GM18511 (cell line): ENCODE measurements around the gene CTR9.

Experiments
- ATAC-seq: cut with Tn5 transposase; IDR thresholded peaks from one replicate; pipeline ENCODE4 v1.9.1; 2021; ENCODE audit warnings: mild to moderate bottlenecking, moderate library complexity; ENCODE audit not compliant: unreplicated experiment

Gene CTR9

DNA sequence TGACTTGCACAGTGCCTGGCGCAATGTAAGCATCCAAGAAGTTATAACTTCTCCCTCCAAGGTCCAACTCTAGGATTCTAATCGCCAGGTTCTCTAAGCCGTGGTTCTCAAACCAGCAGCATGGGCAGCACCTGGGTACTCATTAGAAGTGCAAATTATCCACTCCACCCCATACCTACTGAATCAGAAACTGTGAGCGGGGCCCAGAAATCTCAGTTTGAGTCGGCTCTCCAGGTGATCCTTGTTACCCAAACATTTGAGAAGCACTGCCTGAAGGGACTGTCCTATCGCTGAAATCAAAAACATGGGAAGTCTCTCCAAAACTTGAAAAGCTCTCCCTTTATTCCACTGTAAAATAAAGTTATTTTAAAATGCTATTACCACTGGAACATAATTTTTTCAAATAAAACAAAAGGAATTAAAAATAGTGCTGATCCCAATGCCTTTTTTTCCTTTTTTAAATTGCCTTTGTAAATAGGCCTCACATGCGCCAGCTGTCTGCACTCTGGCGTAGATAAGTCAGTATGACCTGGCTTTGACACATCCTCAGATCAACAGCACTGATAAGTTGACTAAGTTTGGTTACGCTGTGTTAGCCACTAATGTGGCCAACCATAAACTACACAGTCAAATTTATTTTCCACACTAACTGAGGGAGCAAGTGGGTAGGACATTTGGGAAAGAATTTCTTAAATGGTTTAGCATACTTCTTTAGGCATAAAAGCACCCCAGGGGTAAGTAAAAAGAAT, 8.4 kb upstream of the CTR9 start:
- ATAC-seq, result no peak

DNA sequence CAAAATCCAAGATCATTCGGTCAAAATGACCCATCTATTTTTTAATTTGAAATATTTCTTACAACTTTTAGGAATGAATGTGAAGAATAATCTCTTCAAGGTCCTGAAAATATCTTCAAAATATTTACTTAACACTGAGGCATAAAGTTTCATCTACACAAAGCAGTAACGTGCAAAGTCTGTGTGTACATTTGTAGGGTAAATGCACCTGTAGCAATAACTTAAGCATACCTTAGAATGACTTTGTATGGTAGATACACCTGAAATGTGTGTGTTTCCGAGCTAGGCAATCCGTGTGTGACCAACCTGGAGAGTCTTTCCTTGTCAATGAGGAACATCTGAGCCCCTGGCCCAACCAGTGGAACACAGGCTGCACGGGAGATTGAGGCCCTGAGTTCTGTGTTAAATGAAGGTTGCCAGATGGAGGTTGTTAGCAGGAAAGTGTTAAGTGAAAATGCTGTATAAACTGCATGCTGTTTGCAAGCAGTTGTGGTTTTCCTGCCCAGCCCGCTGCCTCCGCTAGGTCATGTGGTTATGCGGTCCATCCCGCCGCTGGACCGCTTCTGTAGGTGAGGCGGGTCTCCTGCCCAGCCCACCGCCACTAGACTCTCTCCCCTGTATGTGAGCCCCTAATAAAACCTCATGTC, 7.6 kb upstream of the CTR9 start:
- peak; percentile 55 for ATAC-seq

DNA sequence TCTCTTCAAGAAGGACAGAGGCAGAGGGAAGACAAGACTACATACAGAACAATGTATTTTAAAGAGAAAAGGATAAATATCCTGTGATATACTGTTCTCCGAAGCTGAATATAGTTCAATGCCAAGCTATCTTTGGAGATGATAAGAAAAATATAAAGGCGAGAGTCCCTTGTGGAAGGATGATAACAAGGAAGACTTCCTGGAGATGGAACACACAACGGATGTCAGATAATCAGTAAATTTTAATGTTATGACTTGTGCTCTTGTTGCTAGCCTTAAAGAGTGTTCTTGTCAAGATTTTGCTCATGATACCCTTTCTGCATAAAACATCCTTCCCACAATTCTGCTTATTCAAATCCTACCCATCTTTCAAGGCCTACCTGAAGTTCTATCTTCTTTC, 6.8 kb upstream of the CTR9 start:
- no peak for ATAC-seq

DNA sequence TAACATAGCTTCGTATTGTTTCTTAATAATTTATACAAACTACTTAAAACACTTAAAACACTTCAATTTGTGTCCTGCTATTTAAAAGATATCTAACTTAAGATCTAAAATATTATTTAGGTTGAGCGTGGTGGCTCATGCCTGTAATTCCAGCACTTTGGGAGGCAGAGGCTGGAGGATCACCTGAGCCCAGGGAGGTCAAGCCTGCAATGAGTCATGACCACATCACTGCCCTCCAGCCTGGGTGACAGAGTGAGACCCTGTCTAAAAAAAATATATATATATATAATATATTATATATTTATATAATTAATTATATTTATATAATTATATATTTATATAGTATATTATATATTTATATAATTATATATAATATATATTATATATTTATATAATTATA, 4.2 kb upstream of the CTR9 start:
- no peak for ATAC-seq

DNA sequence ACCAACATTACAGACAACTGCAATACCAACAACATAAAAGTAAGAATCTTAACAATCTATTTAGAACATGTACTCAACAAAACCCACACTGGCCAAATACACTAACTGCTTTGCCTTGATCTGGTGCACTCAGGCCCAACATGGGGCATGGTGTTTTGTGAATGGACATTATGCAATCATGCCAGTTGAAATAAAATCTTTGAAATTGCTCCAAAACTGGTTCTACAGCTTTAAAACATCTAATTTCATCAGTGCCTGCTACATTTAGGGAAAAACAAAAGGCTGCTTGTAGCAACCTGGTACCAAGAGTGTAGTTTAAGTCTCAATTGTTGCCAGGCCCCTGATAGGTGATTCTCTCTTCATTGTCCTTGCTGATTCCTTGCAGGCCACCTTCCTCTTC, 3.3 kb upstream of the CTR9 start:
- ATAC-seq, result no peak

DNA sequence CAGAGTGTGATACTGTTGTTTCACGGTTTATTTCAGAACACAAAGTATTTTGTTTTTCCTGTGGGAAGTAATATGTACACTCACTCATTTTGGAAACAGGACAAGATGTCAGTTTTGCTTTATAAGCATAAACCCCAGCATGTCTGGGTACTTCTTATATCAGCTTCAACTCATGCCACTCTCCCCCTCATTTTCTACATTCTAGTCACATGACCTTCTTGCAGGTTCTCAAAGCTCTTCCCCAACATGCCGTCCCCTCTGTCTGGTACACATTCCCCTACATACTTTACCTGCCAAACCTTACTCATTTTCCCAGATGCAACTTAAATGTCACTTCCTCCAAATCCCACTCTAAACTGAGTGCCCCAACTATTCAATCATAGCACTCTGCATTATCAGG, 1.6 kb upstream of the CTR9 start:
- no peak for ATAC-seq

DNA sequence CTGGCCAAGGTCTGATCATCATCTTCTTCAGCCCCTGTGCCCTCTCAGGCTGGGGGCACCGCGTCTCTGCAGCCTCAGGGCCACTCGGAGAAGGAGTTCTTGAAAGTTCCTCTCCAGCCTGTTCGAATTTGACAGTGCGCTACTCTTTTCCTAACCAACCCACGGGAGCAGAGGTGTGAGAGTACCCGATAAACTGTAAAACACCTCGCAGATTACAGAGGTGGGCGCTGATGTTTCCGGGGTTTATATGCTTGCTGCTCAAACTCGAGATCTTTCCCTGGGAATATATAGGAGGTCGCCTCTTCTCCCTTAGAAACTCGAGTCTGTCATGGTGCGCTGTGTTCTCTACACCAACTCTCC, 515 bp downstream of the CTR9 start:
- peak; percentile 38 for ATAC-seq

DNA sequence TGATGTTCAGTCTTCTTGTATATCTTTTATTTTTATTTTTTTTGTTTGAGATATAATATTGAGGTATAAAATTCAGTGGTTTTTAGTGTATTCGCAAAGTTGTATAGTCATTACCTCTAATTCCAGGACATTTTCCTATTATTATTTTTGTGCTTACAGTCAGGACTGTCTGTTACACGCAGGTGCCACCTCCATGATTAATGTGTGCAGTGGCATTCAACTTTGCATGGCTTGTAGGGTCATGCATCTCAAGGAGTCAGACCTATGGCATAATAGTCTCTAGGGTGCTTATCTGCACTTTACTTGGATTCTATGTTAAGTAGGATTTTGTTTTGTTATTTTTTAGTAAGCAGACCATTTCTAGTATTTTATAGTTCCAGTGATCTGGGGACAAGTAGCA, 1.0 kb downstream of the CTR9 start:
- ATAC-seq, result no peak

DNA sequence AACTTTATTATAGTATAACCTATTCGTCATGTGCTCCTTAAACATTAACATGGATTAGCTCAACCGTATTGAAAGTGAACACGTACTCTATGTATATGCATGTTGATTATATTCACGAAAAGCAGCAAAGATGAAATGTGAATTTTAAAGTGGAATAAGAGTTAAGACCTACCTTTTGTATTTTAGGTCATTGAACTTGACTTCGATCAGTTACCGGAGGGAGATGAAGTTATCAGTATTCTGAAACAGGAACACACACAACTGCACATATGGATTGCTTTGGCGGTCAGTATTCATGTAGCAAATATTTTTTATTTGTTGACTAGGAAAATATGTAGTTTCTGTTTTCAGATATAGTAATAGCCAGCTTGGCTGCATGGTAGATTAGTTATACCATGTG, 1.4 kb downstream of the CTR9 start:
- ATAC-seq, result no peak

DNA sequence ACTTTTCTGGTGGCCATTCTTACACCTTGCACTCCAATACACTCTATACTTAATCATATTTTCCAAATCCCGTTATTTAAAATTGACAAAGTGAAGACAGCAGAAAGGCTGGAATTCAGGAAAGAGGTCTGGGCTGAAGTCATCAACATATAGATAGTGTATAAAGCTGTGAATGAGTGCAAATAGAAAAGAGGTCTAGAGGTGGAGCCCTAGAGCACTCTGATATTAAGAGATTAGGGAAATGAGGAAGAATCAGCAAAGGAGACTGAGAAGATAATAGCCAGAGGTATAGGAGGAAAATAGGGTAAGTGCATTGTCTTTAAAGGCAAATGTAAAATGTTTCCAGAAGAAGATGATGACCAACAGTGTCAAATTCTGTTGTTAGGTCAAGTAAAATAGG, 7.9 kb downstream of the CTR9 start:
- ATAC-seq, result no peak

DNA sequence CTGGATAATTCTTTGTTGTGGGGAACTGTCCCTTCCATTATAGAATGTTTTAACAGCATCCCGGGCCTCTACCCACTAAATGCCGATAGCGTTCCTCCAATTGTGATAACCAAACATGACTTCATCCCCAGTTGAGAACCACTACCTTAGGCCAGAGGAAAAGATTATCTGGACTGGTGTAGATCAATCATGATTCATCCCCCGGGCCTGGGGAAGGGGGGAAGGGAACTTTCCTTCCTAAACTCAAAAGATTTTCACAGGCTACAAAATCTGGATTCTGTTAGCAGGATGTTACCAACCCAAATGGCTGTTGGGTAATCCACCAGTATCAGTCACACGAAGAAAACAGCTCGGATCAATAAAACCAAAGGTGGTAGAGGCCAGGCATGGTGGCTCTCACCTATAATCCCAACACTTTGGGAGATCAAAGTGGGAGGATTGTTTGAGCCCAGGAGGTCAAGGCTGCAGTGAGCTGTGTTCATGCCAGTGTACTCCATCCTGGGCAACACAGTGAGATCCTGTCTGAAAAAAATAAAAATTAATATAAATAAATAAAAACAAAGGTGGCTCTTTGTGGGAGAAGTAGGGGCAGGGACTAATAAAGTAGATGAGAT, 10.1 kb downstream of the CTR9 start:
- ATAC-seq, result no peak

DNA sequence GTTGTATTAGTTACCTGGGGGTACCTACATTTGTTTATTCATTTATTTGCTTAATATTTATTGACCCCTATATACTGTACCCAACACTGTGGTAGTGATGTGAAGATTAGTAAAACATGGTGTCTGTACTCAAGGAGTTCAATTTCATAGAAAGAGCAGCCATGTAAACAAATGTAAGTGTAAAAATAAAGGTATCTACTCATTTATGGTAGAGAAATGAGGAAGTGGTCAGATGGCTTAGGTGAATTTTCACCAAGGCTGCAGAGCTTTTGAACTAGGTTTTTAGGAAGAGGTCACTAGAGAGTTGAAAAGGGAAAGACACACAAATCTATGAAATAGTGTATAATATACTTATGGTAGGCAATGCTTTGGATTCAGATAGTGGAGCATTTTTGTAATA, 11.1 kb downstream of the CTR9 start:
- peak; percentile 87 for ATAC-seq

DNA sequence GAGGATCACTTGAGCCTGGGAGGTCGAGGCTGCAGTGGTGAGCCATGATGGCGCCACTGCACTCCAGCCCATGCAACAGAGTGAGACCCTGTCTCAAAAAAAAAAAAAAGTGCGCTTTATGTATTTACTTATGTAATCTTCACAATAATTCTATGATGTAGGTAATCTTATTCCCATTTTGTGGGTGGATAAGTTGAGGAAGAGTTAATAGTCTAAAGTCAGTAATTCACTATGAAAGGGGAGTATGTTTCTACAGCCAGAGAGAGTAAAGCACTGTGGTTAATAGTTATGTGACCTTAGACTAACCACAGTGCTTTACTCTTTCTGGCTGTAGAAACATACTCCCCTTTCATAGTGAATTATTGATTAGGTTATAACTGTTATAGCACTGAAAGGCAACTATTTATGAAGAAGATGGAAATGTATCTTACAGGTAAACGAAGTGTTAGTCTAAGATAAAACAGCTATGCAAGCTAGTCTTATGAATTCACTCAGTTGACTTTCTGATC, 11.9 kb downstream of the CTR9 start:
- peak; percentile 68 for ATAC-seq

DNA sequence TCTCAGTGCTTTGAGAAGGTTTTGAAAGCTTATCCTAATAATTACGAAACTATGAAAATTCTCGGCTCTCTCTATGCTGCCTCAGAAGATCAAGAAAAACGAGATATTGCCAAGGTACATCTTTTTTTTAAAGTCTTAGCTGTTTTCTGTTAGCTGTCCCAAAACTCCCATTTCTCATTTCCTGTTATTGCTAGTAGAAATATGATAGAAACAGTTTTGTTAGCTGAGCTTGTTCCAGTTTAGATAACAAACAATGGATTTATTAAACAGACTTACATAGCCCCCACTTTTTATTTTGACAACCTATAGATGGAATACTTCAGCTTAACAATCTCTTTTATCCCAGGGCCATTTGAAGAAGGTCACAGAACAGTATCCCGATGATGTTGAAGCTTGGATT, 12.7 kb downstream of the CTR9 start:
- ATAC-seq, result no peak

DNA sequence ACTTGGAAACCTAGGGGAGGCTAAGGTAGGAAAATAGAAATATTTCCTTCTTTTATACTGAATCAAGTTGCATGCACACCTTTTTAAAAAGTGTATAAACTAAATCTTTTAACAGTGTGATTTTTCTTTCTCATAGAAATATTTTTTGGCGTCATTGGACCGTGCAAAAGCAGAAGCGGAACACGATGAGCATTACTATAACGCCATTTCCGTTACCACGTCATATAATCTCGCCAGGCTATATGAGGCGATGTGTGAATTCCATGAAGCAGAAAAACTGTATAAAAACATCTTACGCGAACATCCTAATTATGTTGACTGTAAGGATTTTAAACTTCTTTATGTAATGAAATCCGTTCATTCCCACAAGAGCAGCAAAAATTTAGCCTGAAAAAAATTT, 13.4 kb downstream of the CTR9 start:
- ATAC-seq, result no peak

DNA sequence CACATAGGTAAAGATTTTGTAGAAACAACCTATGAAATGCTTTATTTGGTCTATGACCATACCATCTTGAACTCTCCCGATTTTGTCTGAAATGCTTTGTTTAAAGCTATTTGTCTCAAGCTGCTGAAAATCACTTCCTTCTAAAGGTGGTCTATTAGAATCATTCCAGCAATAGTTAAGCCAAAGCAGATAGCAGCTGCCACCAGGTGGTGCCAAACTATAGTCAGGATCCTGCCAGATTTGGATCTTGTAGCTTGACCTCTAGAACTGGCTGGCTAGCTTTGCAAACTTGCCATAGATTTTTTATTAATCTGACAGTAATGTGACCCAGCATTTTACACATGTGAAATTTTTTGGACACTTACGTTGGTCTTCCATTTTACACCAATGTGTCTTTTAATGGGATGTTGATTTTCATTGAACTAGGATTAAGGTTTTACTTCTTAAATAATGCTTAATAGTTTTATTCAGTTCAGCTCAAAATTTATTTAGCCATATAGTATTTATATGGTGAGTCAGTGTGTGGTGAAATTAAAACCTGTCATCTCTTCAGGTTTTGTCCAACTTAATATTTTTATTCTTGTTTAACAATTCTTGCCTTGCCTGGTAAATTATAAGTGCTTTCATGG, 19.7 kb downstream of the CTR9 start:
- no peak for ATAC-seq

DNA sequence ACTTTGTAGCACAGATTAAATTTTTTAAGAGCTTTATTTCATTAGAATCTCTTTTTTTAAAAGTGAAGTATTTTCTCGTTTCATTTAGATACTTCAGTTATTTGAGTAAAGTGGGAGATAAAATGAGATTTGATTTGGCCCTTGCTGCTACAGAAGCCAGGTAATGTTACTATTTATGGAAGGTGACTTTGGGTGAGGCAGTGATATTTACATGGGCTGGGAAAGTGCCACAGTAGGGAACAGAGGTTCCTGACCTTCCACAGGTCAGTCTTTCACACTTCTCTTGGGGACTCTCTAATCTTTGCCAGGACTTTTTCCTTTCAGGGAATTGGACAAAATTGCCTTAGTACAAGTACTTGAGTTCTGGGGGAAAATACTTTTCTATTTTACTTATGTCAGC, 20.4 kb downstream of the CTR9 start:
- ATAC-seq, result no peak

DNA sequence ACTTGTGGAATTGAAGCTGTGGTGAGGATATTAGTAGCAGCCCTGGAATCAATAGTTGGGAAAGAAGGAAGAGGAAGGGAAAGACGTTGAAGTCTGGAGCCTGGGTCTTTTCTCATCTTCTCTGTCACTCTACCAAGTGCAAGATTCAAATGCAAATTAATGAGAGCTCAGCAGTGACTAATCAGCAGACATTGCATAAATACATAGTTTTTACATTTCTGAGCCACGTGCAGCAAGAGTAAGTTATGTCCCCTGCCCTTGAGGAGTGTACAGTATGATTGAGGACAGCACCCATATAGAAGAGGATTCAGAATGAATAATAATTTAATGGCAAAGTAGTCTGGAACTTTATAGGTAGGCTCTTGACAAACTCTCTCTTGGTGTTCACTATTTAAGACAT, 23.8 kb downstream of the CTR9 start:
- no peak for ATAC-seq

DNA sequence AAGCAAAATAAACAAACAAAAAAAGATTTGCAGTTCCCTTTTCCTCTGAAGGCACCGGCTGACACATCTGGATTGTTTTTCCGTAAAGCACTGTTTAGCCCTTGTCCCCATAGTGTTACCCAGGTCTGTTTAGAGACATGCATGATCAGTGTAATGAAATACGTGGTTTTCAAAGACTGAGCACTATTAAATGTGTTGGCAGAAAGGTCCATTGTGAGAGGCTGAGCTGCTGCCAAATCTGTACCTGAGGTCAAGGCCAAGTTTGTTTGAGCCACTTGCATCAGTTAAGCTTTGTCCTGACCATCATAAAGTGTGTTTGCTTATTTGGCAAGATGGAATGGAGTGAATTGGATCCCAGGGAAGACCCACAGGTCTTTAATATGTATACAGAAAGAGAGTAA, 26.3 kb downstream of the CTR9 start:
- no peak for ATAC-seq

DNA sequence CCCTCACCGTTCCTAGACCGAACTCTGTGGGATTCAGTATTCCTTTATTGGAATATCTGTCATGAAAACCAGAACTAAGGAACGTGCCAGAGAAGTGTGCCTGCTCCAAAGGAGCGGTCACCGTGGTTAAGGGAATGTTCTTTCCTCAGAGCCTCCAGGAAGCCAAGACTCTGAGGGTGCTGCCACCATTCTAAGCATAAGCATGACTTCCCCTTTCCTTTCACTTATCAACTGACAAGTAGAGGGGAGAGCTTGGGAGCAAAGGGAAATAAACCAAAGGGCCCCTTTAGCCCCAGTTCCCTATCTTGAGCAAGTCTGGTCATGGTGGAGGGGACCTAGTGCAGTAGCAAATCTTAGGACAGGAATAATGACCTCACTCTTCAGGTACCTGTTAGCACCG, 26.8 kb downstream of the CTR9 start:
- no peak for ATAC-seq

DNA sequence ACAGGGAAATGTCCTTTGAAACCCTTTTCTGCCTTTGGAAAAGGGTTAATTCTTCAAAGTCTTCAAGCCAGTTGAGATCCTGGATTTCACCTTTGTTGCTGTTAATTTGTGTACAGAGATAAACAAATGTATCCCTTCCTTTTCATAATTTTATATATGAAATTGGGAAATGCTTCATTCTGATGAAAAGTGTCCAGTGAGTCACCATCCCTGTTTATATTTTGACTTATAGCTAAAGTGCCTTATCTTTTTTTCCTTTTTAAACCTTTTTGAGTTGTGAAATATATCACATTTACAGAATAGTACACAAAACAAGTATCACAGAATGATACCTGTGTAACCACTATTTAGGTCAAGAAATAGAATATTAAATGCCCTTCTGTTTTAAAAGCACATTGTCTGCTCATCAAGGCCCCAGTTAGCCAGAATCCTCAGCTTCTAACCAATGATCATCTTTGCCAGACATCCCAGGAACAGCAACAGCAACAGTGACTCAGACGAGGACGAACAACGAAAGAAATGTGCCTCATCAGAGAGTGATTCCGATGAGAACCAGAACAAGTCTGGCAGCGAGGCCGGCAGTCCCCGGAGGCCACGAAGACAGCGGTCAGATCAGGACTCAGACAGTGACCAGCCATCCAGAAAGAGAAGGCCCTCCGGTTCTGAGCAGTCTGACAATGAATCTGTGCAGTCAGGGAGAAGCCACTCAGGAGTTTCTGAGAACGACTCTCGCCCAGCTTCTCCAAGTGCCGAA, 27.3 kb downstream of the CTR9 start:
- no peak for ATAC-seq
